Muscle of back (tissue), 13 donors: ENCODE measurements around the gene PDP2. TPM values are rescaled to one million over a fixed set of nuclear protein-coding genes. Genes with fewer than 3 reads are reported as not detected.

Experiments used
- DNase-seq, 3 donors: peaks; one replicate each; pipeline versions ENCODE4 v3.0.0 to v3.0.0-alpha.2; 2013
- long read RNA-seq, 9 donors: transcript quantifications; one replicate each; lab custom pipeline, GENCODE V29; 2026
- polyA plus RNA-seq, 10 donors: library from polyadenylated mRNA; unstranded; fragments of 120-200 nt; gene quantifications; one replicate each; pipeline ENCODE4 v1.2.1, GENCODE V29; 2013; ENCODE audit not compliant: insufficient read length in 10 of 10

PDP2 gene, protein sequence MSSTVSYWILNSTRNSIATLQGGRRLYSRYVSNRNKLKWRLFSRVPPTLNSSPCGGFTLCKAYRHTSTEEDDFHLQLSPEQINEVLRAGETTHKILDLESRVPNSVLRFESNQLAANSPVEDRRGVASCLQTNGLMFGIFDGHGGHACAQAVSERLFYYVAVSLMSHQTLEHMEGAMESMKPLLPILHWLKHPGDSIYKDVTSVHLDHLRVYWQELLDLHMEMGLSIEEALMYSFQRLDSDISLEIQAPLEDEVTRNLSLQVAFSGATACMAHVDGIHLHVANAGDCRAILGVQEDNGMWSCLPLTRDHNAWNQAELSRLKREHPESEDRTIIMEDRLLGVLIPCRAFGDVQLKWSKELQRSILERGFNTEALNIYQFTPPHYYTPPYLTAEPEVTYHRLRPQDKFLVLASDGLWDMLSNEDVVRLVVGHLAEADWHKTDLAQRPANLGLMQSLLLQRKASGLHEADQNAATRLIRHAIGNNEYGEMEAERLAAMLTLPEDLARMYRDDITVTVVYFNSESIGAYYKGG
- 1 to 10 TPM; 2.1 to 3.8 (median 2.9) TPM for polyA plus RNA-seq
- long read RNA-seq, donor 1, full-length matches to known transcripts, result 2 of 2 reads
- long read RNA-seq, donor 1, partial matches to known transcripts, result 0 of 2 reads
- long read RNA-seq, donor 1, other reads (novel, unspliced or antisense), result 0 of 2 reads
- long read RNA-seq, donor 2, result 0 reads
- long read RNA-seq, donor 3, result 0 reads
- long read RNA-seq, donor 4, result 0 reads
- long read RNA-seq, donor 5, full-length matches to known transcripts, result 1 of 1 reads
- long read RNA-seq, donor 5, partial matches to known transcripts, result 0 of 1 reads
- long read RNA-seq, donor 5, other reads (novel, unspliced or antisense), result 0 of 1 reads
- long read RNA-seq, donor 6, full-length matches to known transcripts, result 1 of 1 reads
- long read RNA-seq, donor 6, partial matches to known transcripts, result 0 of 1 reads
- long read RNA-seq, donor 6, other reads (novel, unspliced or antisense), result 0 of 1 reads
- long read RNA-seq, donor 7, full-length matches to known transcripts, result 1 of 1 reads
- long read RNA-seq, donor 7, partial matches to known transcripts, result 0 of 1 reads
- long read RNA-seq, donor 7, other reads (novel, unspliced or antisense), result 0 of 1 reads
- long read RNA-seq, donor 8, result 0 reads
- long read RNA-seq, donor 9, result 0 reads

DNA sequence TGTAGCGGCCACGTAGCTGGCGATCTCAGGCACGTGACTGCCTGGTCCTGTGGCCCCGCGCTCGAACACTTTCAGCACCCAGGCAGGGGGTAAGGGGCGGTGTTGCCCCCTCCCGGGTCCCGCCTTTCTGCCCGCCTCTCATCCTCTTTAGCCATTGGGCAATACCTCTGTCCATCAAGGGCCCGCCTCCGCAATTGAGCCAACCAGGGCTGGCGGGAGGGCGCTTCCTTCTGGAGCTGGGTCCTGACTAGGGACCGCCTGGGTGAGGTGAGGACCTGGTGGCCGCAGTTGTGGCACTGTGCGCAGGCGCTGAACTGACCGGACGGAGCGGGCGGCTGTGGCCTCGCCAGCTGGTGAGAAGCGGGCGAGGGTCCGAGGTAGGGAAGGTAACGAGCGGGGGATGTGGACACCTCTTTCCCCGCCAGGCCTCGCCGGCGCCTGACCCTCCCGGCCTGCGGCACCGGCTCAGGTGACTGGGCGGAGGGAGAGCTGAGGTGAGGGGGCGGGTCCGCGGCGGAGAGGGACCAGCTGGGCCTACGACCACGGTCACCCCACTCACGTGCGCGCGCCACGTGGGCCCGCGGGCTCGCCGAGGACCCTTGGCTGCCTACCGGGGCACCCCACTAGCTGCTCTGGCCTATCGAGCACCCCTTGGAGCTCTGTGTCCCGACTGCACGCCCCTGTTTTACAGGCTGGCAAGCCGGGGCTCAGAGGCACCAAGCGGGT lies at the start of gene PDP2:
Gene PDP2 (plus strand): TSS at position 228 of the 726 bp plus-strand sequence. CDS start 3,770 bp downstream, outside the sequence.
- DNase-seq, result peak; percentile 95 to 96 (median 95)

DNA sequence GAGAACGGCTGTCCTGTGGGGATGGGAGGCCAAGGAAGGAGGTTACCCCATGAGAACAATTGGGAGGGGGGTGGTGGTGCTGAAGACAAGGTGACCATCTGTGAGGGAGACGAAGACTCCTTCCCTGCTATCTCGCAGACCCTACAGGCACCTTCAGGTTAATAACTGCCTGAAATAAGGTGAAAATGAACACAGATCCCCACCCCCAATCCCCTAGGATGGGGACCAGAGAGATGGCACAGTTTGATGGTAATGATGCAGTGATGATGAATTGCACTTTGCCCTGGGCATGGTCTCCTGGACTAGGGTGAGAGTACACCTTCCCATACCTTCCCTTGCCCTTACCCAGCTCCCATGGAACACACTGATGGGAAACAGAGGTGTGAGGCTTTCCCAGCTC lies 48.1 kb upstream of the PDP2 start:
- no peak for DNase-seq

- no peak for DNase-seq
These were observed 47.5 kb upstream of the PDP2 start for GRCh38 chr16:66832661-66833305.

DNA sequence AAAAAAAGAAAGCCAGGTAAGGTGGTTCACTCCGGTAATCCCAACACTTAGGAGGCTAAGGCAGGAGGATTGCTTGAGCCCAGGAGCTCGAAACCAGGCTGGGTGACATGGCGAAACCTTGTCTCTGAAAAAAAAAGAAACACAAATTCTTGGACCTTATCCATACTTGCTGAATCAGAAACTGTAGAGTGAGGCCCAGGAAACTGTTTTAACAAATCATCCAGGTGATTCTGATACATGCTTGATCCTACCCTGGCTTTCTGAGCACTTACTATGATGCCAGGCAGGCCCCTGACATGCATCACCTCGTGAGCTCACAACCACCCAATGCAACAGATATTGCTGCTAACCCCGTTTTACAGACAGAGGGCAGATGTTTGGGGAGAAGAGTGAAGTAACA lies 45.6 kb upstream of the PDP2 start:
- no peak for DNase-seq

GRCh38 chr16:66840883-66841282 lies 39.4 kb upstream of the PDP2 start:
- no peak for DNase-seq

DNA sequence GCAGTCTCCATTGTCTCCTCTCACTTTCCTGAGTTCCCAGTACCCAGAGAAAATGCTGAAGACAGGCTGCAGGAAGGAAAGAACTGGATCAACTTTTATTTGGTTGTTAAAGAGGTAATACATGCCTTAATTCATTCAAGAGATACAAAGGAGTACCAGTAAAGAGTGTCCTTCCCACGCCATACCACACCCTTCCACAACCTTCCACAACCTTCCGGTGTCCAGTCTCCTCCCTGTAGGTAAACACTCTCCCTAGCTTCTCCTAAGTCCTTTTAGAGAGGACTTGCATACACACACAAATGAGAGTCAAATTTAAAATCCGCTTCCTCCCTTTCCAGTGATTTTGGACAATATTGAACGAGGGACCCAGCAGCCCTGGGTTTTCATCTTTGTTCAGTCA lies 38.9 kb upstream of the PDP2 start:
- no peak for DNase-seq

DNA sequence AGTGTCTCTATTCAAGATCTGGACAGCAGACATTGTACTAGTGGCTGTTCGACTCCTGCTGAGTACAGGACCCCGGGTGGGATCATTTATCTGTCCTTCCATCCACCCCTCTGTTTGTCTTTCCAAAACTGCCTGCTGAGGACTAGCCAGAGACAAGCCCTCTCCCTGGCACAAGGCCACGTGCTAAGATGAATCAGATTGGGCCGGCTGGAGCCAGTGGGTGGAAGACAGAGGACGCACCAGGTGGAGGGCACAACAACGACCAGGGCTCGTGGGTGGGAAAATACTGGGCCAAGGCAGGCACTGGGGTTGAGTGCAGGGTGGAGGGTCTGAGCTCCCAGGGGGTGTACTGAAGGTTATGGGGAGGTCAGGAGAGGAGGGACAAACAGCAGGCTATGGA lies 37.5 kb upstream of the PDP2 start:
- no peak for DNase-seq

GRCh38 chr16:66843191-66843590 lies 37.1 kb upstream of the PDP2 start:
- DNase-seq, result no peak

GRCh38 chr16:66844009-66844341 lies 36.3 kb upstream of the PDP2 start:
- no peak for DNase-seq

DNA sequence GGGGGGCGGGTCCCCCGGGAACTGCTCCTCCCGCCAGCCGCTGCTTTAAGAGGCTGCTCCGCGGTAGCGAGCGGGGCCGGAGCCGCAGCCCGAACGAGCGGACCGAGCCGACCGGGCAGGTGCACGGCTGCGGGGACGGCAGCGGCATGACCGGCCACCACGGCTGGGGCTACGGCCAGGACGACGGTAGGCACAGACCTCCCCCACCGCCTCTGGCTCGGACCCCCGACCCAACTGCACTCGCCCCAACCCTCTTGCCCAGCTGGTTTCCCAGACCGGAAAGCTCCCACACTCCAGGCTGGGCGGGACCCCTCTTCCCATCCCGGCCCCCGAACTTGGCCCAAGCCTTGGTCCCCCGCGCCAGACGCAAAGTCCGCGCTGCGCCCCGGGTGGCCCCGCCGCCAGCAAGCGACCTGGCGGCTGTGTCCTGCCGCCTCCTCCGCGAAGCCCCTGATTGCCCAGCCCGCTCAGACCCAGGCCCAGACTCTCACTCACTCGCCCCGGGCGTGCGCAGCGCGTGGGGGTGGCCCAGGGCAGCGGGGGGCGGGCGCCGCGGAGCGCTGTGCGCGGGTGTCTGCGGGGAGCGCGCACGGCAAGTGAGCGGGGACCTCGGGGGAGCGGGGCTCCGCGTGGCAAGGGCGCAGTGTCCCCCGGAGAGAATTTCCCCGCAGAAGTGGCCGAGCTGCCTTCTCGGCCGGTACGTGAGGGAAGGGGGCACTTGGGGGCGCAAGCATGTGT lies 35.8 kb upstream of the PDP2 start, which contains the start of gene CA7:
Gene CA7 (plus strand): TSS at position 73 of the 738 bp plus-strand sequence. CDS start 74 bp downstream, at position 147.
- peak in 1 of 3 donors; percentile 48 for DNase-seq

DNA sequence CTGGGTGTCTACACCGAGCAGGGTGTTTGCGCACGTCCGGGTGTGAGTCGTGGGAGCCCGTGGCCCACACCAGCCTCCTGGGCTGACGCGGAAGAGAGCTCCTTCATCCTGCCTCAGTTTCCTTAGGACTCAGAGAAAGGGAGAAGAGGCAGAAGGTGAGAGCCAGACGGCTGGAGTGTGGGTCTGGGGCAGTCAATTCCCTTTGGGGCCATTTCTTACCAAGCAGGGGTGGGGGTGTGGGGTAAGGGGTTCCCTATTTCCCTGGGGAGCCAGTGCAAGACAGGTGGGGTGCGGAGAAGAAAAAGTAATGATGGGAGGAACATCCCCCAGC lies 35.3 kb upstream of the PDP2 start:
- DNase-seq, result no peak

GRCh38 chr16:66845791-66846221 lies 34.5 kb upstream of the PDP2 start:
- no peak for DNase-seq

DNA sequence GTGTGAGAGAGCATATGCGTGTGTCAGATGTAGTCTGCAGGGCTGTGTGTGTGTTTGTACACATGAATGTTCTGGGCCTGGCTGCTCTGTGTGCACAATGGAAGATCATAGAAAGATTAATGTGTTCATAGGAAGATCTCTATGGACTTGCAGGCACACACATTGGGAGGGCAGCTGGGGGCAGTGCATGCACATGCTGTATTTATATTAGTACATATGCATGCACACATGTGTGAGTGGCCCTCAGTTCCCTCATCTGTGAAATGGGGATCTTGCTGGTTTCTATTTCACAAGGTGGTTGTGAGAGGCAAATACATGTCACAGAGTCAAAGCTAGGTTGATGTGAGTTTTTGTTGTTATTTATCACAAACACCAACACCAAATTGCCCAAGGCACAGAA lies 34.0 kb upstream of the PDP2 start:
- no peak for DNase-seq

GRCh38 chr16:66846831-66847230 lies 33.5 kb upstream of the PDP2 start:
- DNase-seq, result no peak

DNA sequence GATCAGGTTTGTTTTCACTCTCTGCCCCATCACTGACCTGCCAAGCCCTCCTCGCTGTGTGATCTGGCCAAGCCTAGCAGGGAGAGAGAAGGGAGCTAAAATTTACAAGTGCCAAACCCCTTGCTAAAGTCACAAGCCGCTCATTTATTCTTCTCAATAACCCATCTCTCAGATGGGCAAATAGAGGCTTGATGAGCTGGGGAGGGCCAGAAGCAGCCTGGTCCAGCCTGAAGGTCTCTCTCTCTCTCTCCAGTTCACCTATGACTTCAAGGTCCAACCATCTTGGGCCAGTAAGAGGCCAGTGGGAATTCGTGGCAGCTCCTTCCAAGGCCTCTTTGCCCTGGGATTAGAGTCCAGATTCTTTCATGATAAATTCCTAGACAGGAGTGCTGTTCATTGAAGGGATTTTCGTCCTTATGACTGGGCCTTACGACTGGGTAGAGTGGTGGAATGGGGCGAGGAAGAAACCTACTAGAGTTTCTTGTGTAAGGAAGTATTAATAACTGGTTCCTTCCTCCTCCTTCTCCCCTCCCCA lies 32.7 kb upstream of the PDP2 start:
- DNase-seq, result no peak

GRCh38 chr16:66848172-66848571 lies 32.1 kb upstream of the PDP2 start:
- DNase-seq, result no peak

DNA sequence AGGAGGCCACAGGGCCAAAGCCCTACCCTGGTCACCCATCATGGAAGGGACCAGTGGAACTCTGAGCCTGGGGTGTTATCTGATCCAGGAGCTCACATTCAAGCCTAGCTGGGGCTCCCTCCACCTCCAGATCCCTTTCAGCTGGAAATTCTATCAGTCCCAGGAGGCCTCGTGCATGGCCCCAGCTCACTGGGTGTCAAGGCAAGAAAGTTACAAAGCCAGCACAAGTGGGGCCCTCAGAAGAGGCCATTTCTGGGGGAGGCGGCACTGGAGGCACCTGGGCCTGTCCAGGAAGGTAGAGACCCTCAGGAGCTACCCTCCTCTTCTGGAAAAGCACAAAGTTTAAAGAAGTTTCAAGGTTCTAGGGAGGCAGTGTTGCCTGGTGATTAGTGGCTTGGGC lies 31.3 kb upstream of the PDP2 start:
- DNase-seq, result no peak

DNA sequence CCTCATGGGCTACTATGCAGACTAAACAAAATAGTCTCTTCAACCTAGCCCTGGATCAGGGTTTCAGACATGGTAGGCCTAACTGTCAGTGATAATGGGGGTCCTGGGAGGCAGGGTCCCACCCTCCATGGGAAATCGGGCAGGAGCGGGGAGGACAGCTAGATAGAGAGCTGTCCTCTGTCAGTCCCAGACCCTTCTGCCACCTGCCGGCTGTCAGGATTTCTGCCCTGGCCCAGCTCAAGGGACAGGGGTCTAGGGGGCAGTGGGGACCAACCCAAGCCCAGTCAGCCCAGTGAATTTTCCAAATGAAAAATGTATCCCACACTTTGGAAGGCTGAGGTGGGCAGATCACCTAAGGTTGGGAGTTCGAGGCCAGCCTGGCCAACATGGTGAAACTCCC lies 30.8 kb upstream of the PDP2 start:
- no peak for DNase-seq

GRCh38 chr16:66850115-66850815 lies 30.1 kb upstream of the PDP2 start:
- no peak for DNase-seq
